ENCODE results near the gene RNPEP.
"Not testable (repeated sequence)": the region's sequence is repeated elsewhere in the genome, so short reads cannot be mapped to it uniquely, and the experiment has no call there.

The RNPEP gene

DNA sequence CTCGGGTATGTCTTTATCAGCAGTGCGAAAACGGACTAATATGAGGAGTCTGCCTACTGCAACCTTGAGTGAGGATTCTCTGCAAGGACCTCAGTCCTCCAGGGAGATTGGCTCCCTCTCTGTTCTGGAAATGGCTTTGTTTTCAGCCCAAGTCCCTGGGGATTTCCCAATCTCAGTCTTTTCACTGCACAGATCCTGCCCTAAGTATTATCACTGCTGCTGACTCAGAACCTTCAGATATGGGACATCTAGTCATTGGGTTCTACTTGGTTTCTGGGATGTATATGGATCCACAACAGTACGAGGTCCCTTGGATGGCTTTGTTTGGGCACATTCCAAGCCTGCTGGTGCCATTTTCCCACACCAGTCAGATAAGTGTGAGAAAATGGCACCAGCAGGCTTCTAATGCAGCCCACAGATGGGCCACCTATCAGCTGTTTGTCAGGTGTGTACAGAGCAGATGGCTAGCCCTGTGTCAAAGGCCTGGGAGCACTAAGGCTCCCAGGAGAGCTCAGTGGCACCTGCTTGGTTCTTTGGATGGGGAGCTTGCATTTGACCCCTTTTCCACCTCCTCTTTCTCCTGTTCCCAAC lies 55.4 kb downstream of the RNPEP start:
- ATAC-seq: no peak

DNA sequence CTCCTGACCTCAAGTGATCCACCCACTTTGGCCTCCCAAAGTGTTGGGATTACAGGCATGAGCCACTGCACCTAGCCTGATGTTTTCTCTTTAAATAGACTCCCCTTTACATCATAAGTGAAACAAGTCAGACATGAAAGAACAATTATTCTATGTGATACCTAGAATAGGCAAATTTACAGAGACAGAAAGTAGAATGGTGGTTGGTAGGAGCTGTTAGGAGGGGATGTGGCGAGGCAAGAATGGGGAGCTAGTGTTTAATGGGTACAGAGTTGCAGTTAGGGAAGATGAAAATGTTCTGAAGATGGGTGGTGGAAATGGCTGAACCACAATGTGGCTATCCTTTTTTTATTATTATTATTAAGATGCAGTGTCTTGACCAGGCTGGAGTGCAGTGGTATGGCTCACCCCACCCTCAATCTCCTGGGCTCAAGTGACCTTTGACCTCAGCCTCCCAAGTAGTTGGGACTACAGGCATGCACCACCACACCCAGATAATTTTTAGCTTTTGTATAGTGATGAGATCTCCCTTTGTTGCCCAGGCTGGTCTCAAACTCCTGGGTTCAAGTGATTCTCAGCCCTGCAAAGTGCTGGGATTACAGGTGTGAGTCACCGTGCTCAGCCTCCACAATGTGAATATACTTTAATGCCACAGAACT lies 56.4 kb downstream of the RNPEP start:
- ATAC-seq: no peak

DNA sequence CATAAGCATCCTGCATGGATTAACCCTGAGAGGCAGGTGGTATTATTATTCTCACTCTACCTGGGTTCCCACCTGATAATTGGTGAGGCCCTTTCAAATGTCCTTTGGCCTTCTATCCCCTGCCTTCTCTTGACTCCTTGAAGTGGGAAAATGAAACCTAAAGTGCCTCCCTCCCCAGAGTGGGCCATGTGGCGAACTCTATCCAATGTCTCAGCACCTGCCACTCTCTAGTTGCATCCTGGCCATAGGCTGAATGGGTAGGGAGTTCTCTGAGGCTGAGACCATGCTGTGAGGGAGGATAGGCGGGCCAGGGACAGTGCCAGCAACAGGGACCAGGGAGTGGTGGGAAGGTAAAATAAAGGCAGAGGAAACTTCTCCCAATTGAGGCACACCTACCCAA lies 63.3 kb downstream of the RNPEP start:
- ATAC-seq: no peak

DNA sequence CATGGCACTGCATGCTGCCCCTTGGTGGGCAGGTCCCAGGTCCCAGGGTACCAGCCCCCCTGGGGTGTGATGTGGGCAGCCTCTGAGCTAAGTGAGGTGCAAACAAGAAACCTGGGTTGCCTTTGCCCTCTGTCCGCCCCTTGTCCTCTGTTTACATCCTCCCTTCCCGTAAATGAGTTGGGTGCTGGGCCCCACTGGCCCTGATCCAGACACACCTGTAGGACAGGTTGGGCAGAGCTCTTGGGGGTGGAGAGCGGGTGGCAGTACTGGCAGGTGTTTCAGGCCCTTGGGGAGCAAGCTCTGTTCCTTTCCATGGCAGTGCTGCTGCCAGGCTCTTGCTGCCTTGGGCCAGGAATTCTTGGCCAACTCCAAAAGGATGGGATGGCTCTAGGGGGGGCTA lies 63.8 kb downstream of the RNPEP start:
- ATAC-seq: no peak

DNA sequence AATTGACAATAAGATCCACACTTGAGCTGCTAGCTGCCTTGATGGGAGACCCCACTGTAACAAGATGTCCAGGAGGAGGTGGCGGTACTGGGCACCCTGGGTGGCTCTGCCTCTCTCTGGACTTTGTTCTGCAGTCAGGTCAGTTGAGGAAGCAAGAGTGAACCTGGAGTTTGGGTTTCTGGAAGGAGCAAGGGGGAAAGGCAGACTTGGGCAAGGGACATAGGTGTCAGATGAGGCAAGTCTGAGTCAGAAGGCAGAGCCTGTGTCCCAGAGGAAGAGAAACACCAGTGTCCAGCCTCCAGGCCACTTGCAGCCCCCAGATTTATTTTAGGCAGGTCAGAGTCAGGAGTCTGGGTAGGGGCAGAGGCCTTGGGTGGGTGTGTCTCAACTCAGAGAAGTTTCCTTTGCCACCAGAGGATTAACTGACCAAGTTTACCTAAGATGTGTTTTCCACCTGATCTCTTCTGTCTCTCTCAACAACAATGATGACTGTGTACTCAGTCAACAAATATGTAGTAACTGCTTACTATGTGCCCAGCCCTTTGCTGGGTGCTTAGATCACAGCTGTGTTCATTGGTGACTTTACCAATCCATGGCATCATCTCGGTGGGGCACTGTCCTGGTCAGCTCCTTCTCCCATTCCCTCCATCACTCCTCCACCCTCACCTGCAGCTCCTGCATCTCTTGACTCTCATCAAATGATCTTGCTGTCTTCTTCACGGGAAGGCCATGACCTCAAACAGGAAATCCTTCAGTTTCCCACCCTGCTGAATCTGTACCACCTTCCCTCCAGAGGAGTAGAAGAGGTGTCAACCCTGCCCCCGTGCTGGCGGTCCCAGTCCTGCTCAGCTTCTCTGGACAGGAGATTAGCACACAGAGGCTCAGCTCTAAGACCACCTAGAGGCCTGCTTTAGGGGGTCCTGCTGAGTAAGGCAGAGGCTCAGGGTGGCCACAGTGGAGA lies 64.6 kb downstream of the RNPEP start:
- no peak for ATAC-seq

DNA sequence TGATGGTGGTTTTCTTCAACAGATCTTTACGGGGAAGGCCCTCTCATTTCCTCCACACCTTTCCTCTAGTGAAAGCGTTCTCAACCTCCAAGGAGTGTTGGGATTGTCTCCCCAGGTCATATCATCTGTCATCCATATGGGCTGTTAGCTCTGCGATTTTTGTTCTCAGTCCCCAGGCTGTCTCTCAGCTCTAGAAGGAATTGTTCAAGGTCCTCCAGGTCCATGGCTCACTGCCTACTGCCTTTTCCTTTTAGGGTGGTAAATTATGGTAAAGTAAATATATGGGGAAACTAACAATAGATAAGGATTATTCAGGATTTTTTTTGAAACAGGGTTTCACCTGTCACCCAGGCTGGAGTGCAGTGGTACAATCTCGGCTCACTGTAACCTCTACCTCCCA lies 65.5 kb downstream of the RNPEP start:
- ATAC-seq: no peak

DNA sequence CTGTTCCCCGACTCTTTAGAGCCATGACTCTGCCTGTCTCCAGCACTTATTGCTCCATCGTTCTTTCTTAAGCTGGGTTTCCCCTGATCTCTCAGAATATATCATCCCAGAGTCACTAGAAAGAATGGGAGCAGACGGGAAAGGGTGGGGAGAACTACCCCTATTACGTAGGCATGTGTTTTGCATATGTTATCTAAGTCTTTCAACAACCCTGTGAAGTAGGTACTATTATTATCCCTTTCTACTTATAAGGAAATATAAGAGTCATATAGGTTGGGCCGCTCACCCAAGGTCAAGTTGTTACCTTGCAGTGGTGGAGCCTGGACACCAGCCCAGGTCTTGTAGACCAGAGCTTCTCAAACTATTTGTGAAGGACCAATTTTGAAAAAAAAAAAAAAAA lies 66.7 kb downstream of the RNPEP start:
- ATAC-seq: no peak

DNA sequence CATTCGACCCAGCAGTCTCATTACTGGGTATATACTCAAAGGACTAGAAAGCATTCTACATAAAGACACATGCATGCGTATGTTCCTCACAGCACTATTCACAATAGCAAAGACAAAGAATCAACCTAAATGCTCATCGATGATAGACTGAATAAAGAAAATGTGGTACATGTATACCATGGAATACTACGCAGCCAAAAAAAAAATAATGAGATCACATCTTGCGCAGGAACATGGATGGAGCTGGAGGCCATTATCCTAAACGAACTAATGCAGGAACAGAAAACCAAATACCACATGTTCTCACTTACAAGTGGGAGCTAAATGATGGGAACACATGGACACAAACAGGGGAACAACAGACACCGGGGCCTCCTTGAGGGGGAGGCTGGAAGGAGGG lies 71.6 kb downstream of the RNPEP start:
- ATAC-seq: no peak

DNA sequence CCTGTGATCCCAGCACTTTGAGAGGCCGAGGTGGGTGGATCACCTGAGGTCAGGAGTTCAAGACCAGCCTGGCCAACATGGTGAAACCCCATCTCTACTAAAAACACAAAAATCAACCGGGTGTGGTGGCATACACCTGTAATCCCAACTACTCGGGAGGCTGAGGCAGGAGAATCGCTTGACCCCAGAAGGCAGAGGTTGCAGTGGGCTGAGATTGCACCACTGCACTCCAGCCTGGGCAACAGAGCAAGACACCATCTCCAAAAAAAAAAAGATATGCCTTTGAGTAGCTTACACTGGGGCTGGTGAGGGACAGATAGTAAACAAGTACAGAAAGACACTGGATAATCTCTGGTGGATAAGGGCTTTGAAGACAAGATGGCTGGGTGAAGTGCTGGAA lies 72.2 kb downstream of the RNPEP start:
- not testable (repeated sequence) for ATAC-seq

Measured in activated CD4-positive, CD25-positive, alpha-beta regulatory T cell treated with anti-CD3 and anti-CD28 coated beads, Interleukin-2, amount 50 U/mL, for 24 hours (primary cell).